Neural progenitor cell (in vitro differentiated cells): ENCODE data around the gene KLHL25. TPM values are rescaled to one million over a fixed set of nuclear protein-coding genes. Genes with fewer than 3 reads are reported as not detected.

Experiments
- DNase-seq: peaks from one replicate; pipeline ENCODE4 v3.0.0-alpha.2; 2016; ENCODE audit warnings: low spot score
- H2AFZ ChIP-seq: fragments of 200-600 bp; sonication (generic); replicated peaks from 2 replicates; pipeline ENCODE4 v1.6.1; 2016; ENCODE audit warnings: antibody characterized with exemption
- H3F3A ChIP-seq: fragments of 200-600 bp; sonication (generic); 2 replicates; pipeline ENCODE4 v1.6.1; 2016; ENCODE audit warnings: antibody characterized with exemption, low read depth
- H3K27ac ChIP-seq: fragments of 200-600 bp; sonication (generic); 2 replicates; pipeline ENCODE4 v1.5.1; 2016; ENCODE audit warnings: mild to moderate bottlenecking
- H3K27me3 ChIP-seq: fragments of 200-600 bp; sonication (generic); 2 replicates; pipeline ENCODE4 v1.6.1; 2016; ENCODE audit warnings: mild to moderate bottlenecking, moderate library complexity
- H3K36me3 ChIP-seq: fragments of 200-600 bp; sonication (generic); 2 replicates; pipeline ENCODE4 v1.5.1; 2016
- H3K4me1 ChIP-seq: fragments of 200-600 bp; sonication (generic); 2 replicates; pipeline ENCODE4 v1.6.1; 2016; ENCODE audit warnings: mixed run types
- H3K4me2 ChIP-seq: fragments of 200-600 bp; sonication (generic); 2 replicates; pipeline ENCODE4 v1.6.1; 2016
- H3K4me3 ChIP-seq: fragments of 200-600 bp; sonication (generic); 2 replicates; pipeline ENCODE4 v1.5.1; 2016
- H3K79me2 ChIP-seq: fragments of 200-600 bp; sonication (generic); 2 replicates; pipeline ENCODE4 v1.6.1; 2016; ENCODE audit warnings: low read depth
- H3K9ac ChIP-seq: fragments of 200-600 bp; sonication (generic); 2 replicates; pipeline ENCODE4 v1.6.1; 2016
- H3K9me3 ChIP-seq: fragments of 200-600 bp; sonication (generic); 2 replicates; pipeline ENCODE4 v1.5.1; 2016; ENCODE audit warnings: low read depth
- H4K20me1 ChIP-seq: fragments of 200-600 bp; sonication (generic); 2 replicates; pipeline ENCODE4 v1.6.1; 2016; ENCODE audit warnings: low read depth
- H3K27ac Mint-ChIP-seq: 3 replicates; pipeline ENCODE4 v1.8.0; 2021; ENCODE audit warnings: mixed read lengths
- H3K27me3 Mint-ChIP-seq: 2 replicates; pipeline ENCODE4 v1.8.0; 2022; ENCODE audit warnings: low read depth, mild to moderate bottlenecking, inconsistent platforms, moderate library complexity, mixed read lengths; ENCODE audit not compliant: insufficient read depth
- H3K36me3 Mint-ChIP-seq: 3 replicates; pipeline ENCODE4 v1.8.0; 2021; ENCODE audit warnings: mixed read lengths
- H3K4me1 Mint-ChIP-seq: 3 replicates; pipeline ENCODE4 v1.8.0; 2021; ENCODE audit warnings: mixed read lengths
- H3K4me3 Mint-ChIP-seq: 3 replicates; pipeline ENCODE4 v1.8.0; 2021; ENCODE audit warnings: mild to moderate bottlenecking, moderate library complexity, mixed read lengths
- H3K9me3 Mint-ChIP-seq: 3 replicates; pipeline ENCODE4 v1.8.0; 2020; ENCODE audit warnings: mixed read lengths
- EZH2 ChIP-seq: fragments of 200-600 bp; sonication (generic); IDR thresholded peaks from 2 replicates; pipeline ENCODE4 v1.6.1; 2017; ENCODE audit warnings: antibody characterized with exemption, mild to moderate bottlenecking, moderate library complexity
- EZH2phosphoT487 ChIP-seq: fragments of 200-600 bp; sonication (generic); IDR thresholded peaks from 2 replicates; pipeline ENCODE4 v1.6.1; 2017; ENCODE audit warnings: antibody characterized with exemption
- total RNA-seq: library from RNA; depleted of rRNA; stranded (reverse); fragments of >200 nt; gene quantifications from 2 replicates; pipeline ENCODE4 v1.2.3, GENCODE V29; 2015; ENCODE audit warnings: low replicate concordance
- TF ChIP-seq, protein P1 (sequence below): fragments of 200-600 bp; sonication (generic); IDR thresholded peaks from 2 replicates; pipeline ENCODE4 v1.5.1; 2017; ENCODE audit warnings: antibody characterized with exemption, mild to moderate bottlenecking

Gene KLHL25
- total RNA-seq, 1 donor from 2014 or later = 12.1 TPM

DNA sequence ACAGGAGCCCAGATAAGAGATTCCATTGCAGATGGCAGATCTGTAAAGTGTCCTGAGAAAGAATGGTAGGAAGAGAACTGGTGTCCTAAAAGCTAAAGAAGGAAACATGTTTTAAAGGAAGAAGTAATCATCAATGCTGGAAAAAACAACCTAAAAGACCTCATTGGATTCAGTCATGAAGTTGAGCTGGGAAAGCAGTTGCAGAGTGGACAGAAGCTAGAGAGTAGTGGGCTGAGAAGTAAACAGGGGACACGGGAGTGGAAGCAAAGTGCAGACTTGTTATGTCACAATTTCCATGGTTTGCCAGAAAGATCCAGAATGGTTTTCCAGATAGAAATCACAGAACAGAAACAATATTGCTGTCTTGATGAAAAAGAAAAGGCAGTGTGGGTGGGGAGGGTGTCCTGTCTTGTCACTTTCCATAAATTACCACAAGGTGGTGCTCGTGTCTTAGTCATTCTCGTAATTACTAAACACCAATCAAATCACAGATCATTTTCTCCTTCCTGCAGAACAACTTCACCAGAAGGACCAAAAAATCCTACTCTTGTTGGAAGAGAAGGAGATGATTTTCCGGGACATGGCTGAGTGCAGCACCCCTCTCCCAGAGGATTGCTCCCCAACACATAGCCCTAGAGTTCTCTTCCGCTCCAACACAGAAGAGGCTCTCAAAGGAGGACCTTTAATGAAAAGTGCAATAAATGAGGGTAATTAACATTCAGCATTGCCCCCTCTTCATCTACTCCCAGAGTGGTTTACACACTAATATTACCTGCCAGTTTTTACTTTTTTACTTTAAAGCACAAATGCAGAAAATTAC is 64.5 kb downstream of the KLHL25 start:
- Mint-ChIP-seq H3K36me3 (peaks cover 39% of the 10 kb centered on the region), H3K27me3 (no peaks in the 10 kb centered on the region), H3K9me3 (peaks cover 23% of the 10 kb centered on the region), H3K4me1 (peaks cover 3% of the 10 kb centered on the region), H3K4me3 (no peak overlapping the region), H3K27ac (peak overlapping the region; percentile 4)
- Histone ChIP-seq H3K9me3 (peaks cover 12% of the 10 kb centered on the region), H3K27me3 (no peaks in the 10 kb centered on the region), H3K27ac (no peak overlapping the region), H3K9ac (no peak overlapping the region), H3F3A (peaks cover 6% of the 10 kb centered on the region), H3K4me2 (no peak overlapping the region), H3K79me2 (no peaks in the 10 kb centered on the region), H4K20me1 (no peaks in the 10 kb centered on the region), H2AFZ (no peak overlapping the region), H3K4me3 (no peak overlapping the region), H3K36me3 (peaks cover 38% of the 10 kb centered on the region), H3K4me1 (no peaks in the 10 kb centered on the region)
- peak; percentile 78 for DNase-seq
- TF ChIP-seq, protein P1, sequence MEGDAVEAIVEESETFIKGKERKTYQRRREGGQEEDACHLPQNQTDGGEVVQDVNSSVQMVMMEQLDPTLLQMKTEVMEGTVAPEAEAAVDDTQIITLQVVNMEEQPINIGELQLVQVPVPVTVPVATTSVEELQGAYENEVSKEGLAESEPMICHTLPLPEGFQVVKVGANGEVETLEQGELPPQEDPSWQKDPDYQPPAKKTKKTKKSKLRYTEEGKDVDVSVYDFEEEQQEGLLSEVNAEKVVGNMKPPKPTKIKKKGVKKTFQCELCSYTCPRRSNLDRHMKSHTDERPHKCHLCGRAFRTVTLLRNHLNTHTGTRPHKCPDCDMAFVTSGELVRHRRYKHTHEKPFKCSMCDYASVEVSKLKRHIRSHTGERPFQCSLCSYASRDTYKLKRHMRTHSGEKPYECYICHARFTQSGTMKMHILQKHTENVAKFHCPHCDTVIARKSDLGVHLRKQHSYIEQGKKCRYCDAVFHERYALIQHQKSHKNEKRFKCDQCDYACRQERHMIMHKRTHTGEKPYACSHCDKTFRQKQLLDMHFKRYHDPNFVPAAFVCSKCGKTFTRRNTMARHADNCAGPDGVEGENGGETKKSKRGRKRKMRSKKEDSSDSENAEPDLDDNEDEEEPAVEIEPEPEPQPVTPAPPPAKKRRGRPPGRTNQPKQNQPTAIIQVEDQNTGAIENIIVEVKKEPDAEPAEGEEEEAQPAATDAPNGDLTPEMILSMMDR = peak; percentile 87
- no peak for TF ChIP-seq EZH2phosphoT487

GRCh38 chr15:85727068-85727467 is 67.7 kb downstream of the KLHL25 start:
- no peak overlapping the region for H3K9ac ChIP-seq
- Mint-ChIP-seq H3K36me3 (peaks cover 16% of the 10 kb centered on the region), H3K27me3 (no peaks in the 10 kb centered on the region), H3K4me1 (peaks cover 3% of the 10 kb centered on the region), H3K4me3 (no peak overlapping the region), H3K27ac (no peak overlapping the region), H3K9me3 (peaks cover 4% of the 10 kb centered on the region)
- H3K4me1 ChIP-seq = no peaks in the 10 kb centered on the region
- H3K36me3 ChIP-seq = peaks cover 15% of the 10 kb centered on the region
- H3K27ac ChIP-seq = no peak overlapping the region
- no peaks in the 10 kb centered on the region for H3K9me3 ChIP-seq
- H3K4me2 ChIP-seq = no peak overlapping the region
- H2AFZ ChIP-seq = no peak overlapping the region
- no peak for TF ChIP-seq EZH2
- TF ChIP-seq, protein P1 = no peak
- no peak for TF ChIP-seq EZH2phosphoT487
- no peaks in the 10 kb centered on the region for H3K27me3 ChIP-seq
- H3K4me3 ChIP-seq = no peak overlapping the region
- no peak for DNase-seq
- no peaks in the 10 kb centered on the region for H3K79me2 ChIP-seq
- H3F3A ChIP-seq = peaks cover 6% of the 10 kb centered on the region
- no peaks in the 10 kb centered on the region for H4K20me1 ChIP-seq

DNA sequence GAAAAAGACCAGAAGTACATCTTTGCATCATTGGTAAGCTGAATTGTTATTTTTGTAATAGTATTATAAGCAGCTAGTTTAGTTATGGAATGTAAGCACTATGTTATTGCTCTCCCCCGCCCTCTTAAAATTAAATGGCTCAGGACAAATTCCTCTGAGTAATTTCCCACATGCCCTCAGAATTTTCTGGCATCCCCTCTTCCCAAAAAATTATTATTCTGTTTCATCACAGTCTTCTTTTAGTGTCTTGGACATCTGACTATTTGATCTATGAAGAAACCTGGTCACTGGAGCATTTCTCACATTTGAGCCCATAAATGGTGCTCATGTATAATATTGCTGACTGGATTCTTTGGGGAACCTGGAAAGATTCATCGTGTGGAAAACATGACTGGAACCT is 68.3 kb downstream of the KLHL25 start:
- TF ChIP-seq EZH2 (no peak), EZH2phosphoT487 (no peak)
- TF ChIP-seq, protein P1 = no peak
- H4K20me1 ChIP-seq = no peaks in the 10 kb centered on the region
- DNase-seq = no peak
- H3K27ac ChIP-seq = no peak overlapping the region
- H3K36me3 ChIP-seq = peaks cover 9% of the 10 kb centered on the region
- H3K9me3 ChIP-seq = no peaks in the 10 kb centered on the region
- Mint-ChIP-seq H3K9me3 (peaks cover 2% of the 10 kb centered on the region), H3K27ac (no peak overlapping the region), H3K4me3 (no peak overlapping the region), H3K27me3 (no peaks in the 10 kb centered on the region), H3K4me1 (peaks cover 3% of the 10 kb centered on the region), H3K36me3 (peaks cover 14% of the 10 kb centered on the region)
- H2AFZ ChIP-seq = no peak overlapping the region
- no peaks in the 10 kb centered on the region for H3K79me2 ChIP-seq
- peaks cover 6% of the 10 kb centered on the region for H3F3A ChIP-seq
- no peak overlapping the region for H3K4me3 ChIP-seq
- no peak overlapping the region for H3K4me2 ChIP-seq
- no peaks in the 10 kb centered on the region for H3K4me1 ChIP-seq
- no peaks in the 10 kb centered on the region for H3K27me3 ChIP-seq
- no peak overlapping the region for H3K9ac ChIP-seq
